ENCODE data around the gene CADPS2.
A peak's percentile ranks its signal among the peaks of the same experiment; 100 is the strongest.

DNA sequence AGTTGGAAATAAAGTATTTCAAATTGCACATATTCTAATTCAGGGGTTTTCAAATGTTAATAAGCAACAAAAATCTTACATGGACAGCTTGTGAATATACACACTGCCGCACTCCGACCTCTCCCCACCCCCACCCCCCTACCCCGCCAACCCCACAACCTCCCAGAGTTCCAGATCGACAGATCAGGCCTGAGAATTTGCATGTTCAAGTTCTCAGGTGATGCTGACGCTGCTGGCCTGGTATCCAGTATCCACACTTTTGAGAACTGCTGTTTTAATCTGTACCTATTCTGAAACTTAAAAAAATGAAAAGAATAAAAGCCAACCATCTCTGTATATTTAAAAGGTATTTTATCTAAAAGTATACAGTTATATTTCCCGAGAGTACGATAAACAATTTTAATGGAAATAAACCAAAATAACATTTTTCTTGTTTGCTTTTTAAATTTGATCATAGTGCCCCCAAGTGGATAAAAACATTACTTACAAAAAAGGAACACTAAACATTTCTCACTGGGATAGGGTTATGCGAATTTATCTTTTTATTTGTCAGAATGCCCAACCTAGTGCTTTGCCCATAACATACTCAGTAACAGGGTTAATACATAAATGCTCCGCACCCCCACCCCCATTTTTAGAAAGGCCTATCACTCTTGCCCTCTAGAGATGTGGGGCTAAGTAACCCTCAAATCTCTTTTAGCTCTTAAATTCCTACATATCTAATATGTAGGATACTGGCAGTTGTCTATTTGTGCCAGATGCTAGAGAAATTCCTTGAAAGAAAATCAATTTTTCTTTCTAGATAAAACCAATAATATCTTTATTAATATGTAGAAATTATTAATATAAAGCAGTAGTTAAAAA, 353.6 kb downstream of the CADPS2 start:
- TF ChIP-seq, protein P1, sequence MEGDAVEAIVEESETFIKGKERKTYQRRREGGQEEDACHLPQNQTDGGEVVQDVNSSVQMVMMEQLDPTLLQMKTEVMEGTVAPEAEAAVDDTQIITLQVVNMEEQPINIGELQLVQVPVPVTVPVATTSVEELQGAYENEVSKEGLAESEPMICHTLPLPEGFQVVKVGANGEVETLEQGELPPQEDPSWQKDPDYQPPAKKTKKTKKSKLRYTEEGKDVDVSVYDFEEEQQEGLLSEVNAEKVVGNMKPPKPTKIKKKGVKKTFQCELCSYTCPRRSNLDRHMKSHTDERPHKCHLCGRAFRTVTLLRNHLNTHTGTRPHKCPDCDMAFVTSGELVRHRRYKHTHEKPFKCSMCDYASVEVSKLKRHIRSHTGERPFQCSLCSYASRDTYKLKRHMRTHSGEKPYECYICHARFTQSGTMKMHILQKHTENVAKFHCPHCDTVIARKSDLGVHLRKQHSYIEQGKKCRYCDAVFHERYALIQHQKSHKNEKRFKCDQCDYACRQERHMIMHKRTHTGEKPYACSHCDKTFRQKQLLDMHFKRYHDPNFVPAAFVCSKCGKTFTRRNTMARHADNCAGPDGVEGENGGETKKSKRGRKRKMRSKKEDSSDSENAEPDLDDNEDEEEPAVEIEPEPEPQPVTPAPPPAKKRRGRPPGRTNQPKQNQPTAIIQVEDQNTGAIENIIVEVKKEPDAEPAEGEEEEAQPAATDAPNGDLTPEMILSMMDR (conservative IDR thresholded peaks at IDR 0.05 in 1 of 2, IDR thresholded peaks at IDR 0.05 in 1 of 2; ENCODE audit: extremely low read depth in 1 of 2, insufficient read depth in 1 of 2, low read depth in 1 of 2, low read length in 2 of 2): peak; percentile 35 to 39
- TF ChIP-seq EZH2 (IDR thresholded peaks at IDR 0.05; ENCODE audit: borderline replicate concordance, low read length): no peak
